WERI-Rb-1 (cell line): Measurements from ENCODE around the gene ETHE1.

Experiments used
- DNase-seq: peaks from one replicate; pipeline ENCODE4 v3.0.0-alpha.2; 2020
- H3K27ac ChIP-seq: fragments of 250-450 bp; sonication (Bioruptor Pico); 2 replicates; pipeline ENCODE4 v1.5.1; 2020; ENCODE audit warnings: mild to moderate bottlenecking, moderate library complexity
- H3K27me3 ChIP-seq: fragments of 250-450 bp; sonication (Bioruptor Pico); 2 replicates; pipeline ENCODE4 v1.5.1; 2021; ENCODE audit warnings: mild to moderate bottlenecking, low read depth, moderate library complexity; ENCODE audit not compliant: insufficient read depth, severe bottlenecking
- H3K36me3 ChIP-seq: fragments of 250-450 bp; sonication (Bioruptor Pico); 2 replicates; pipeline ENCODE4 v1.5.1; 2020; ENCODE audit warnings: mild to moderate bottlenecking, moderate library complexity
- H3K4me3 ChIP-seq: 2 replicates; pipeline ENCODE4 v1.5.1; 2011; ENCODE audit warnings: low read depth, mild to moderate bottlenecking, control low read depth, low read length
- H3K9me3 ChIP-seq: fragments of 250-450 bp; sonication (Bioruptor Pico); 2 replicates; pipeline ENCODE4 v1.5.1; 2021; ENCODE audit warnings: mild to moderate bottlenecking, moderate library complexity; ENCODE audit not compliant: severe bottlenecking
- CTCF ChIP-seq: IDR thresholded peaks from 2 replicates; pipeline ENCODE4 v1.5.1; 2011; ENCODE audit warnings: low read depth, mild to moderate bottlenecking, control low read depth, inconsistent platforms, low read length

ETHE1 gene

DNA sequence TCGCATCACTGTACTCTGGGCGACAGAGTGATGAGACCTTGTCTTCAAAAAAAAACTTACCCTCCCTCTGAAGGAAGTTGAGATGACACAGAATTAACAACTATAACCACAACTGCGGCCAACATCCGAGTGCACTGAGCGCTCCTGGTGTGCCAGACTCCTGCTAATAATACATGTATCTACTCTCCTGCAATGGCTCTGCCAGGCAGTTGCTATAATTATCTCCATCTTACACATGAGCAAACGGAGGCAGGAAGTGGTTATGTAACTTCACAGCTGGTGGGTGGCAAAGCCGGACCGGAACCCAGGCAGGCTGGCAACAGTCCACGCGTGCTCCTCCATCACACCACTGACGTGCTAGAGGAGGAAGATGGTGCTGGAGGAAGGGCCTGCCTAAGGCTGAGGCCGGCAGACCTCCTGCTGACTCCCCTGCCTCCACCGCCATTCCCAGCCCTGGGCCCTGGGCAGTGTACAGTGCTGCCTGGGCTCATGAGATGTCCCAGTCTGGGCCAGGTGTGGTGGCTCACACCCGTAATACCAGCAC is 35.8 kb upstream of the ETHE1 start:
- H3K27ac ChIP-seq, result no peak overlapping the region
- peaks cover 36% of the 10 kb centered on the region for H3K36me3 ChIP-seq
- no peaks in the 10 kb centered on the region for H3K27me3 ChIP-seq
- no peak for DNase-seq
- TF ChIP-seq CTCF, result no peak
- H3K9me3 ChIP-seq, result no peaks in the 10 kb centered on the region
- no peak overlapping the region for H3K4me3 ChIP-seq

- Histone ChIP-seq H3K27ac (no peak overlapping the region), H3K4me3 (no peak overlapping the region), H3K9me3 (no peaks in the 10 kb centered on the region), H3K36me3 (peaks cover 36% of the 10 kb centered on the region), H3K27me3 (no peaks in the 10 kb centered on the region)
- no peak for DNase-seq
- TF ChIP-seq CTCF, result no peak
Measured at GRCh38 chr19:43562226-43562697, 35.3 kb upstream of the ETHE1 start.

GRCh38 chr19:43561139-43561970 is 34.4 kb upstream of the ETHE1 start:
- TF ChIP-seq CTCF, result no peak
- no peak overlapping the region for H3K27ac ChIP-seq

DNA sequence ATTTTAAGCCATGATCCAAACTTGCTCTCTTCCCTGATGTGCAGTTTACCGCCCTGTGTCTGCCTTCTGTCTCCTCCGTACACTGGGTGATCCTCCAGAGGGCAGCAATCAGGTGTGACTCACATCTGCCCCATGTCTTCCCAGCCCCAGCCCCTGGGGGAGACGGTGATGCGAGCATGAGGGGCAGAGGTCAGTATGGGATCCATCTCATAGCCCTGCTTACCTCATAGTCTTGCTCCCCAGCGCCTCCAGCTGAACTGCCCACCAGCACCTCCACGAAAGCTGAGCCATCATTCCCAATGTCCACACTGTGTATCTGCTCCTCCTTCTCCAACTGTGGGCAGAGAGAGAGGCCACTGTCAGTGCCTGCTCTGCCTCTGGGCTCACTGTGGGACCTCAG is 33.7 kb upstream of the ETHE1 start:
- H3K36me3 ChIP-seq, result peaks cover 46% of the 10 kb centered on the region
- H3K27me3 ChIP-seq, result no peaks in the 10 kb centered on the region
- no peak for TF ChIP-seq CTCF
- no peak overlapping the region for H3K4me3 ChIP-seq
- no peak overlapping the region for H3K27ac ChIP-seq
- DNase-seq, result no peak
- no peaks in the 10 kb centered on the region for H3K9me3 ChIP-seq

More at GRCh38 chr19:43561139-43561970, 34.4 kb upstream of the ETHE1 start:
- H3K4me3 ChIP-seq, result no peak overlapping the region
- no peaks in the 10 kb centered on the region for H3K9me3 ChIP-seq
- H3K36me3 ChIP-seq, result peaks cover 40% of the 10 kb centered on the region
- no peak for DNase-seq
- H3K27me3 ChIP-seq, result no peaks in the 10 kb centered on the region

DNA sequence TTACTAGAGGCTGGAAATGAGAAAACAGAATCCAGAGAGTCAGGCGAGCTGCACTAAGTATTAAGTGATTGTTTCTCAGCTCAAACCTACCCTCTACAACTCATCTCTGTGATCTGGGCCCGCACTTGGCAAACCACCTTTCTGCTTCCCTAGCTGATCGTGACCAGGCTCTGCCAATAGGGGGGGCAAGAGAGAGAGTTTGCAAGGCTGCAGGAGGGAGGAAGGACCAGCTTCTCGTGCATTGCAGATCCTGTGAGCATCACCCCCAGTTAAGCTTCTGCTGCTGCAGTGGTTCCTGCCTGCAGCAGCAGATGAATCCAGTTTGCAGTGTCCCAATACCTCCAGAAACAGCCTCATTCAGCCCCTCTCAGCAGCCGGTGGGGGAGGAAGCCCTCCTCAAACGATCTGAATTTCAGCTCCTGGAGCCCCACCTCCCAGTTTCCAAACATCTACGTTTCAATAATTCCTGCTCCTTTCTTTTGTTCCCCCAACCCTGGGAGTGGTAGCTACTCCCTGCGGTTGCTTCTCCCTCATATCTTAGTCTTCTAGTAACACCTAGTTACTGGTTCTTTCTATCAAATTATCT is 28.3 kb upstream of the ETHE1 start:
- Histone ChIP-seq H3K27me3 (no peaks in the 10 kb centered on the region), H3K4me3 (no peak overlapping the region), H3K36me3 (peaks cover 57% of the 10 kb centered on the region), H3K27ac (no peak overlapping the region; the same call in 1 of the 2 replicates), H3K9me3 (no peaks in the 10 kb centered on the region)
- DNase-seq, result peak; percentile 84
- peak; percentile 84 for TF ChIP-seq CTCF
